ENCODE data around the gene GGT6.

The GGT6 gene

DNA sequence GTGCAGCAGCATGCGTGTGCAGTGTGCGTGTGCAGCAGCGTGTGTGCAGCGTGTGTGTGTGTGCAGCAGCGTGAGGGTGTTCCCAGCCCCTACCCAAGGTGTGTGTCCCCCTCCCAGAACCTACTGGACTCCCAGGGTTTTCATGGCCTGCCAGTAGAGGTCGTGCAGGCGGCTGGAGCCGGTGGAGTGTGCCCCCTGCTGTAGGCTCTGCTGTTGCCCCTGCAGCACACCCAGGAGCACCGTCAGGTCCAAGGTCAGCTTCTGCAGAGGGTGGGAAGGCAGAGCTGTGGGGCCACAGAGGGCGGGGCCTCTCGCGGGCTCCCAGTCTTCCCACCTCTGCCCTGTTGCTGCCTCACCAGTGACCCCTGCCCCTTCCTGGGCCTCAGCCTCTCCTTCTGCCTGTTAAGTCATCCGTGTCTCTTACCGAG lies 20.1 kb downstream of the GGT6 start:
- H3K4me3 ChIP-seq (ENCODE audit: low read depth, low read length): no peak overlapping the region

DNA sequence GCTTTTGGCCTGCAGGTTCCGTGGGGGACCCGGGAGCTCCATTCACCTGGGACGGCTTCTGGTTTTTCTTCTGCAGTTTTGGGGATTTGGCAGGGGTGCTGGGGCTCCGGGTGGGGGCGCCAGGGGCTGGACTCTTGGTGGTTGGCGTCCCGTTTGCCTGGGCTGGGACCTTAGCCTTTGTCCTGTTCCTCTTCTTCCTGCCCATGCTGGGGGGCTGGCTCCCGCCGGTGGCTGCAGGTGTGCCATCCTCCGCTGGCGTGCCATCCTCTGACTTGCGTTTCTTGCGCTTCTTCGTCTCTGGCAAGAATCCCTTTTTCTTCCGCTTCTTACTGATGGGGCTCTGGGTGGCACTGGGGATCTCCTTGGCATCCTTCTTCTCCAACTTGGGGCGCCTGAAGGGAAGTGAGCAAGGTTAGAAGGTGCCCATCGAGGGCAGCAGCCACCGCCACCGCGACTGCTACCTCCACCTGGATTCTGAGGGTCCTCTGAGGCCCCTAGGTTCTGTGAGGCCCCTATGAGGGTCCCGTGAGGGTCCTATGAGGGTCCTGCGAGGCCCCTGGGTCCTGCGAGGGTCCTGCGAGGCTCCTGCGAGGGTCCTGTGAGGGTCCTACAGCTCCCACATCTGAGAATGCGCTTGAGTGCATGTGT lies 20.7 kb downstream of the GGT6 start:
- H3K4me3 ChIP-seq (ENCODE audit: low read depth, low read length): no peak overlapping the region

DNA sequence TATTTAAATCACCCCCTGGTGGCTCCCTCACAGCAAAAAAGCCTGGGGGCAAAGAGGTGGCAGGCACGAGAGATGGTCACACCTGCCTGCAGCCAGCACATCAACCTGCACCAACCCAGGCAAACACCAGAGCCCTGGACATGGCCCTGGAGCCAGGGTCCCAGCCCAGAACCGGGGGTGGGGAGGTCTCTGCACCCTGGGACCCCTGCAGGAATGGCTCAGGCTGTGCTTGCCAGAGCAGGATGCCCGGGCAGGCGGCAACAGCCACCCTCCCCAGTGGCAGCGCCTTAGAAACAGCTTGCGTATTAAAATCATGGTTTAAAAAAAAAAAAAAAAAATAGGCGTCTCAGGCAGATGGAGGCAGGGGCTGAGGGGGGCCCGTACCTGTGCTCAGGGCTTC lies 21.4 kb downstream of the GGT6 start:
- H3K4me3 ChIP-seq (ENCODE audit: low read depth, low read length): no peak overlapping the region

DNA sequence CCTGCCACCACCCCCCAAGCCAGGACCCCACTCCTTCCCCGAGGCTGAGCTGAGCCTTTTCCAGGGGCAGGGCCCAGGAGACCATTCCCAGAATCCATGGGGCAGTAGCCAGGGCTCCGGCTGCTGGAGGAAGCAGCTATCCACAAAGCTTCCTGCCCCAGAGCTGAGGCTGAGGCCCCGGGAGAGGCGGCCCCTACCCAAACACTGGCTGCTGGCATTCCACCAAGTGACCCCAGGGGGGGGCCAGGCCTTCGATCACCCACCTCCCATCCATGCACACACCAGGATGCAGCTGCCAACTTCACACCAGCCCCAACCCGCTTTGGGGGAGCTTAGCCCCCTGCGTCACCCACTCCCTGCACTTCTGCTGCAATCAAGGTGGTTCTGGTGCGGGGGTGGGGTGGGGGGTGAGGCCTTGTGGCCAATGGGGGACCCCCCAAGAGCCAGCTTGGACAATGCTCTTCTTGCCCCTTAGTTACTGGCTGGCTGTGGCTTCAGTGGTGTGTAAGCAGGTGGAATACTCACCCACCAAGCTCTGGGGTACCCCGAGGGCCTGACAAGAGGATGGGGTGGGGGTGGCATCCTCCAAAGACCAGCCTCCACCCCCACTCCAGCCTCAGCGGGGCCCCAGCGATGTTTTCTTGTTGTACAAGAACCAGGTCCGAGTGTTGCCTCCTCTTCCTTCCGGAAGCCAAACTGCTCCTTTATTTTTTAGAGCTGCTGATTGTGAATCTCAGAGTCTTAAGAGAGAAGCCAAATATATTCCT lies 22.0 kb downstream of the GGT6 start:
- no peak overlapping the region for H3K4me3 ChIP-seq (ENCODE audit: low read depth, low read length)

DNA sequence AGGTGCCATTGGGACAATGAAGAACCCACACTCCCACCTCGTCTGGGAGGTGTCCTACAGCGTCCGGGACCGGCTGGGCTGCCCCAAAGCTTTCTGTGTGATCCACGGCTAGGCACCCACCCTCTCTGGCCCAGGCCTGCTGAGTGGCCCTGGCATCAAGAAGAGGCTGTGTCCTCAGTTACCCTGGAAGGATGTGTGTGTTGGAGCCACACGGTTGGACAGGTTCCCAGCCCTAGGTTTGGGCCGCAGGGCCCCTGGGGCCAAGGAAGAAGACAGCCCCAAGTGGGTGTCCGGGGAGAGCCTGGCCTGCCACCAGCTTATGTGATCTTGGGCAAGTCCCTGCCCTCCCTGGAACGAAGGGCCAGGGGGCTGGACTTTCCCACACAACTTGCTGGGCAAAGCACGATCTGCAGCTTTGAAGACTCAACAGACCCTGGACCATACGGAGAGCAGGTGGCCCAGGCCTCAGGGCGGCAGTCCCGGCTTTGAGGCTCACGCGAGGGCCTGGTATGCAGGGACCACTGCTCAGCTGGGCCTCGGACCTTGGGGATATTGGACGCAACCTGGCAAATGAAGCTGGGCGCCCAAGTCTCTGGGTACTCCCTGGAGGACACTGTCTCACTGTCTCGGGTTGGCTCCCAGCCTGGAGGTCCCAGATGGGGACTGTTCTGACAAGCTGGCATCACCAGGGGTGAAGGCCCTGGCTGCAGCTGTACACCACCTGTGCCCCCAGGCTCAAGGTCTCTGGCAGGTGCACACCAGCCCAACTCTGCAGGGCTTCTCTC lies 22.7 kb downstream of the GGT6 start:
- H3K4me3 ChIP-seq (ENCODE audit: low read depth, low read length): no peak overlapping the region

DNA sequence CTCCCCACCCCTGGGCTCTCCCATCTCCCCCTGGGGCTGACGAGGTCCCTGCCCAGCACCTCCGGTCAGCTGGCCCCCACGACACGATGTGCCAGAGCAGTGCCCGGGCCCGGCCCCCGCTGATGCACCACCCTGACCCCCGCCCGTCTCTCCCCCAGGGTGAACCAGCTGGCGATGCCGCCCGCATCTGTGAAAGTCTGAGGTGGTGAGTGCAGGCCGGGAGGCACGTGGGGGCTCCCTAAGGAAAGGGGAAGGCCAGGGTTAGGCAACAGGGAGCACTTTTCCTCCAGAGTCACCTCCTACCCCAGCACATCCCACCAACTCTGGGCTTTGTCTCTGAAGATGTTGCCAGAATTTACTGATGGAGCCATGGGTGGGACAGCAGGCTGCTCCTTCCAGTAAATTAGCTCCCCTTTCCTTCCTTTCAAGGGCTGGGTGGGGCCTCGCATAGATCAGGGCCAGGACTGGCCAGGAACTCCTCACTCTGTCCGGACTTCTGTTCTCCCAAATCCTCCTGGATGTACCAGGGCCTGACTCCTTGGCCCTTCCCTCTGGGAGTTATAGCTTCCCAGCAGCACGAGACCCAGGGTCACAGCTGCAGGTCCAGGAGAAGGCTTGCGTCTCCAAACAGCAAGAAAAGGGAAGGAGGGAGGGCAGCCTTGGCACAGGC lies 23.5 kb downstream of the GGT6 start:
- H3K4me3 ChIP-seq (ENCODE audit: low read depth, low read length): no peak overlapping the region

DNA sequence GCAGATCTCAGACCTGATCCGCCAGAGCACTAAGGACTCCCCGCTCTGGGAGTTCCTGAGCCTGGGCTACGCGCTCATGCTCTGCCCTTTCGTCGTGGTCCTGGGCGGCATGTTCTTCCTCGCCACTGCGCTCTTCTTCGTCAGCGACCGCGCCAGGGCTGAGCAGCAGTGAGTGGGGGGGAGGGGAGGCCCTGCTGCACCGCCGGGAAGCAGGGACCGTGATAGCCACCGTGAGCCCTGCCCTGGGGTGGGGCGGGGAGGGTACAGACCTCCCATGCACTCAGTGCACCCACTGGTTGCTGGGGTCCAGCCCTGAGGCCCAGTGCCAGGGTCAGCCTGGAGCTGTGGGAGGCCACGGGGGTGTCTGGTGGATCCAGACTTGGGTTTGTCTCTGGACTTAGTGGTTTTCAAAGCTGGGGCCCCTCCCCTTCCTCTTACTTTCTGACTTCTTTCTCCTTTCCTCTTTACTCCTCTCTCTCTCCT lies 24.1 kb downstream of the GGT6 start:
- no peak overlapping the region for H3K4me3 ChIP-seq (ENCODE audit: low read depth, low read length)

DNA sequence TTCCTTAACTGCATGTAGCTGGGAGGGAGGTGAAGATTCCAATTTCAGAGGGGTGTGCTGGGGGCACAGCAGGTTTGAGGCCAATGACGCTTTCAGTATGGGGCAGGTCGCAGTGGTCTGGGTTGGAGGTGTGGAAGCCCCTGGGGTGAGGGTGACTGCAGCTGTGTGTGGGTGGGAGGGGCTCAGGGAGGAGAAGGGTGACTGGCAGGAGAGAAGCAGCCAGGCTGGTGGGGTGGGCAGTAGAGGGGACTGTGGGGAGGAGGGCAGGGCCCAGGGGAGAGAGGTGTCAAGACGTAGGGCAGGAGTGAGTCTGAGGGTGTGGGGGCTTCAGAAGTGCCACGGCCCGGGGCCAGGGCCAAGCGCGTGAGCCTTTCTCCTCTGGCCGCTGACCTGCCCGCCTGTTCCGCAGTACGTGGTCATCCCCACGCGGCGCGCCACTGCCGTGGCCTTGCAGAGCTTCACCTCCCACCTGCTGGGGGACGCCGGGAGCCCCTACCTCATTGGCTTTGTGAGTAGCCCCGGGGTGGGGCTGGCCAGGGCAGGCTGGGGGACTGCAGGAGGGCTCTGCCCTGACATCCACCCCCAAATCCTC lies 24.6 kb downstream of the GGT6 start:
- H3K4me3 ChIP-seq (ENCODE audit: low read depth, low read length): no peak overlapping the region

DNA sequence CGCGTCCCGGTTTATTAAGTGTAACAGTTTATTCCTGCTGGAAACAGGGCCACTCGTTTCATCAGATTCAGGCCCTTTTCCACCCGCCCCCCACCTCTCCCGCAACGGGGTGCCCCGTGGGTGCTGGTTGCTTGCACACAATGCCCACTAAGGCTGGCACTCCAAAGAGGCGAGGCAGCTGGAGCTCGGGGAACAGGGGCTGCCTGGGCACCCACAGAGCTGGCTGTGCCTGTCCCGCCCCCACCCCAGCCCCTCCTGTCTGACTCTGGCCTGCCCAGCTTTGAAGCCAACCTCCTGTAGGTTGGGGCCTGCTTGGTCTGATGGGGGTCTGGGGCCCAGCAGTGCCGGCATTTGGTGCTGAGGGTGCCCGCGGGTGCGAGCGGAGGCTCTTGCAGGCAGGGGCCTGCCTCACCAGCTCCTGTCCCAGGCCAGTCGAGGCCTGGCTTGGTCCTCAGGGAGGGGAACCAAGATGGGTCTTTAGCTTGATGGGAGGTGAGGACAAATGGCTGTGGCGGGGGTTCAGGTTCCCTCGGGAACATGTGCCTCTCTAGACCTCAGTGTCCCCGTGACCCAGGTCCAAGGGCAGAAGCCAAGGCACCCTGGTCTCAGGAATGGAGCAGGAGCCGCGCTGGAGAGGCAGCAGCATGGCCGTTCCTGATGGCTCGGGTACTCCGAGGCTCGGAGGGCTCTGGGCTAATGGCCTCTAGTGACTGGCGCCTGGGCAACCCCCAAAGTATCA lies 25.3 kb downstream of the GGT6 start:
- no peak overlapping the region for H3K4me3 ChIP-seq (ENCODE audit: low read depth, low read length)

DNA sequence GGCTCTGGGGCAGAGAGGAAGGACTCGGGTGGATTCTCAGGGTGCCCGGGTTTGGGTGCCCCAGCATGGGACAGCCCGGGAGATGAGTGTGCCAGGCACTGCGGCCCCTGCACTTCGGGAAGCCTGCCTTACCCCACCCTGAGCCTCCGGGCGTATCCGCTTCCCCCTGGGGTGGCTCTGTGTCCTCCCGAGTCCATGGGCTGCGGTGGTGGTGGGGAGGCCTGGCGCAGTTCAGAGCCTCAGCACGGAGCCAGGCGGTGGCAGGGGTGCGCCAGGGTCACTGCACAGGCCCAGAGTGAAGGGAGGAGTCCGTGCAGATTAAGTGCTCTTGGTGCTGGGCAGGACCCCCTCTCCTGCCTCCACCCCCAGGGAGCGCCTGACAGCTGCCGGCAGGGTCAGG lies 25.9 kb downstream of the GGT6 start:
- H3K4me3 ChIP-seq (ENCODE audit: low read depth, low read length): no peak overlapping the region

DNA sequence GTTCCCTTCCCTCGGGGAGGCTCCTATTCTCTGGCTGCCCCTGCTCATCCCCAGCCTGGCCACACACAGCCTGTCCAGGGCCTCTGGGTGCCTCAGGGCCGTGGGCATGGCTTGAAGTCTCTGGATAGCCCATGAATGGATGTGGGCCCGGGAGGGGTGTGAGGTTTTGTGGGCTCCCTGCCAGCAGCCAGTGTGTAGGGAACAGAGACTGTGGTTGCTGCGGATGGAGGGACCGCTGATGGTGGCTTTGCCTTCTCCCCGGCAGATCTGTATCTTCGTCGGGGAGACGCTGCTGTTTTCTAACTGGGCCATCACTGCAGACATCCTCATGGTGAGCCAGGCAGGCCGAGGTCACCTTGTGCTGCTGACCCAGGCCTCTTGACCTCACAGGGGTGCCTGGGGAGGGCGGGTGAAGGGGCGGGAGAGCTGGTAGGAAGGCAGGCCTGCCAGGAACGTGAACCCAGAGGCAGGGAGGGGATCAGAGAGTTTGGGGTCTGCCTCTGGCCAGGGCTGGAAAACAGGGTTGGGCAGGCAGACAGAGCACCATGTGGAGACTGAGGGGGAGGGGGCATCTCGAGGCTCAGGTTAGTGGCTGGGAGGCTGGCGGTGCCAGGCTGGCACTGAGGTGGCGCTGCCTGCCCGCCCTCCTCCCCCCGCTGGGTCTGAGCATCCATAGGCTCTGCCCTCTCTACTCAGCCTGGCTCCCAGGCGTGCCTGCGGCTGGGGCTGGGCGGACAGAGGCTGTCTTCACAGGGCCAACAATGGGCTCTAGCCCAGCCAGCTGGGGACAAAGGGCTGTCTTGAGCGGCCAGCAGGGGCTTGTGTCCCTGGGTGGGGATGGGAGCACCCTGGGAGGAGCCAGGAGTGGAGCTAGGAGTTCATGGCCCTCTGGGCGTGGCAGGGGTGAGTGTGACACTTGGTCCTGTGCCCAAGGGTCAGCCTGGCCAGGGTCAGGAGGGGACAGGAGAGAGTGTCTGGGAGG lies 26.6 kb downstream of the GGT6 start:
- no peak overlapping the region for H3K4me3 ChIP-seq (ENCODE audit: low read depth, low read length)

DNA sequence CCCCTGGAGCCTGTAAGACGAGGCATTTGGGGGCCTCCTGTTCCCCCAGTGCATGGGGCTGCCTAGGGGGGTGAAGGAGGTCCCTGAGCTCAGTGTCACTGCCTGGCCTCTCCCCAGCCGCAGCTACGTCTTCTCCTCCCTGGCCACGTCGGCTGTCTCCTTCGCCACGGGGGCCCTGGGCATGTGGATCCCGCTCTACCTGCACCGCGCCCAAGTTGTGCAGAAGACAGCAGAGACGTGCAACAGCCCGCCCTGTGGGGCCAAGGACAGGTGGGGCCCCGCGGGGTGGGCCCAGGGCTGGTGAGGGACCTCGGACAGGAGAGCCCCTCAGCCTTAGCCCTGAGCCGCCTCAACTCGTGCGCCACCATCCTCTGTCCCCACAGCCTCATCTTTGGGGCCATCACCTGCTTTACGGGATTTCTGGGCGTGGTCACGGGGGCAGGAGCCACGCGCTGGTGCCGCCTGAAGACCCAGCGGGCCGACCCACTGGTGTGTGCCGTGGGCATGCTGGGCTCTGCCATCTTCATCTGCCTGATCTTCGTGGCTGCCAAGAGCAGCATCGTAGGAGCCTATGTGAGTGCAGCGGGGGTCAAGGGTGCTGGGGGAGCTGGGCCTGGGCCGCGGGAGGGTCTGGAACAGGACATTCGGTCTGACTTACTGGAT lies 27.4 kb downstream of the GGT6 start:
- no peak overlapping the region for H3K4me3 ChIP-seq (ENCODE audit: low read depth, low read length)

DNA sequence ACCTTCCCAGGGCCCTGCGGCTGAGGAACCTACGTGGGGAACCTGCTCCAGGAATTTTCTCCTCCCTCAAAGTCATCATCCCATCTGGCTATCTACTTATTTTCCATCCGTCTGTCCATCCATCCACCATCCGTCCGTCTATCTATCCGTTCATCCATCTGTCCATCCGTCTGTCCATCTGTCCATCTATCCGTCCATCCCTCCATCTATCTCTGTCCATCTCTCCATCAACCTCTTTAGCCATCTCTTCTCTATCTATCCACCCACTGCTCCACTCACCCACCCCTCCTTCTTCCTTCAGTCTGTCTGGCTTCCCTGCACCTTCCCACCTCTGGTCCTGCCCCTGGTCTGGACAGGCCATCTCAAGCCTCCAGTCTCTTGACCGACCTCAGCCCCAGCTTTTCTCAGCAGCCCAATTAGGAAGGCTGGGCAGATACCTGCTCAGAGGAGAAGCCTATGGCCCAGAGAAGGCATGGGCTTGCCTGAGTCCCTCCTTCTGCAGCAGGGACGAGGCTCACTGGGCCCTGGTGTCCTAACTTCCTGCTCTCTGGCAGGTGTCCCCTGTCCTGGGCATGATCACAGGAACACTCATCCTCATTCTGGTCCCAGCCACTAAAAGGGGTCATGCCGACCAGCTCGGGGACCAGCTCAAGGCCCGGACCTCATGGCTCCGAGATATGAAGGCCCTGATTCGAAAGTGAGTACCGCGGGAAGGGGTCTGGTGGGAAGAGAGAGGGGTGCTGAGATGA lies 28.2 kb downstream of the GGT6 start:
- no peak overlapping the region for H3K4me3 ChIP-seq (ENCODE audit: low read depth, low read length)

DNA sequence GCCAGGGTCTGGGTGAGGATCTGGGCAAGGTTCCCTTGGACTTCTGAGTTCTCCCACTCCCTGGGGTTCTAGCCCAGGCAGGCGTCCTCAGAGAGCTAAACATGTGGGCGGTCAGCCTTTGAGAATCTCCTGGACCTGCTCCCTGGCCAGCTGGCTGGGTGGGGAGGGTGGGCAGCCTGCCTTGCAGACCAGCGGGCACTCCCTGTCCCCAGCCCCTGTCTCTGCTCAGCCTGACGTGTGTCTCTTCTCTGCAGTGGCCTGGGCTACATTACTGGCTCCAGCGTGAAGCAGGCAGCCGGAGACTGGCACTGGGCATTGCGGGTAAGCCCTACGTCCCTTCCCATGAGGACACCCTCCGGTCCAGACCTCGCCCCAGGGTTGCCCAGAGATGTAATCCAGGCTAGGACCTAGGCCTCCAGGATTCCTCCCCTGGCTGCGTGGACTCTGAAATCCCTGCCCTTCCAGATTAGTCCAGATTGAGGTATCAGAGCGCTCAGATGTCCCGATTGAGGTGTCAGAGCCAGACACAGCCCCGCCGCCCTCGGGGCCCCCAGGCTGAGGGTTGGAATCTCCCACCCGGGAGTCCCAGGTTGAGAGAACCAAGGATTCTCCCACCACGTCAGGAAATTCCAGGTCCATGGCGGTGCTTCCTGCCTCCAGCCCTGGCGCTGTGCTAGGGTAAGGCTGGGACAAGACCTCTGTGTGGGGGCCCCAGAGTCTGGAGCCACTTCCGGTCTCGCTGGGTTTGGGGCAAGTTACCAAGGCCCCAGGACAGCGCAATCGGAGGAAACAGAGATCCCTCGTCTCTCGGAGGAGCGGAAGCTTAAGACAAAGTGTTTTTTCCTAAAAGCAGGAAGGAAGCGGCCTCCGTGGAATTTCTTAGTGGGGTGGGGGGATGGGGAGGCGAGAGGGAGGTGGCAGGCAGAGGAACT lies 29.3 kb downstream of the GGT6 start:
- H3K4me3 ChIP-seq (ENCODE audit: low read depth, low read length): no peak overlapping the region

DNA sequence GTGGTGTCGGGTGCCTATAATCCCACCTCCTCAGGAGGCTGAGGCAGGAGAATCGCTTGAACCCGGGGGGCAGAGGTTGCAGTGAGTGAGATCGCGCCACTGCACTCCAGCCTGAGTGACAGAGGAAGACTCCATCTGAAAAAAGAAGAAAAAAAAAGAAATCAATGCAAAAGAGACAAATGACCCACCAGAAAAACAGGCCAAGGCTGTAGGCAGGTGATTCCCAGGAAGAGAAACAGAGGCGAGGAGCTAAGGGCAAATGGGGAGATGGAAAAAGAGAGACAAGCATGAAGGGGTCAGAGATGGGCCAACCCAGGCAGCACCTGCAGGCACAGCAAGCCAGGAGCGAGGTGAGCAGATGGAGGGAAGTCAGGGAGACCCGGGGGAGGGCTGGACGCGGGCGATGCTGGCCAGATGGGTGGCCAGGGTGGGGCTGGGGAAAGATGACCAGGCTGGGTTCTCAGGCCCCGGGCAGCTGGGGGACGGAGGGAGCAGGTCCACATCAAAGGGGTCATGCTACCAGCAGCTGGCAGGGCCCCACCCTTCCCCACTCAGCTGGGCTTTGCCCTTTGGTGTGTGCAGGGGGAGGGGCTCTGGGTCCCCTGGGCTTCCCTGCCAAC lies 30.7 kb downstream of the GGT6 start:
- no peak overlapping the region for H3K4me3 ChIP-seq (ENCODE audit: low read depth, low read length)

DNA sequence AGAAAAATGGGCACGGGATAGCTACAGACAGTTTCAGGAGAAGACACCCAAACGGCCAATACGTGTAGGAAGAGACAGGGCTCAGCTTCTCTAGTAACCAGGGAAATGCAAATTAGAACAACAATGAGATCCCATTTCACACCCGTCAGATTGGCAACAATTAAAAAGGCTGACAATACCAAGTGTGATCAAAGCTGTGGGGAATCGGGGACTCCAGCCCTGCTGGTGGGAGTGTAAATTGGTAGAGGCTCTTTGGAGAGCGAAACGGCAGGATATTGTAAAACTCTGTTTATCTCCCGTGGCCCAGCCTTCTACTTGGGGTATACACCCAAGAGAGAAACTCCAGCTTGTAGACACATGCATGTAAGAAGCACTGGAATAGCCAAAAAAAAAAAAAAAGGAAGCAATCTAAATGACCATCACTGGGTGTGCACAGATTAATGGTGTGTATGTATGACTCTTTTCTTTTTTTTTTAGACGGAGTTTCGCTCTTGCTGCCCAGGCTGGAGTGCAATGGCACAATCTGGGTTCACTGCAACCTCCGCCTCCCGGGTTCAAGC lies 32.7 kb downstream of the GGT6 start:
- H3K4me3 ChIP-seq (ENCODE audit: low read depth, low read length): no peak overlapping the region

Data from iPS-11a (cell line).